Measurements from ENCODE around the gene WAPL. TPM values are rescaled to one million over a fixed set of nuclear protein-coding genes. Genes with fewer than 3 reads are reported as not detected.

WAPL gene
- total and polyA plus RNA-seq, 10 of the 15 experiments (the other 5 are each of a cell fraction or from before 2014, with no cell fraction given) = 15.7 to 45.8 (median 29.0) TPM

GRCh38 chr10:86391236-86391840, 130.3 kb downstream of the WAPL start (continued):
- TF ChIP-seq ZNF384 (IDR thresholded peaks at IDR 0.05; ENCODE audit: borderline replicate concordance, low read depth, low read length) (no peak), CEBPB (IDR thresholded peaks at IDR 0.05; ENCODE audit: borderline replicate concordance in 1 of 2, low read depth in 2 of 2, low read length in 2 of 2) (no peak), FOXK2 (IDR thresholded peaks at IDR 0.05) (no peak), TBL1XR1 (IDR thresholded peaks at IDR 0.05; ENCODE audit: low read depth, low read length) (no peak), RCOR1 (conservative IDR thresholded peaks at IDR 0.05; ENCODE audit: low read depth, low read length) (no peak), ATF7 (IDR thresholded peaks at IDR 0.05; ENCODE audit: low read depth) (peak; percentile 52), MLLT1 (IDR thresholded peaks at IDR 0.05) (peak; percentile 37; the same call in 1 of the 2 replicates), IKZF1 (conservative IDR thresholded peaks at IDR 0.05) (peak; percentile 23; the same call in 1 of the 2 replicates), BACH1 (IDR thresholded peaks at IDR 0.05; ENCODE audit: borderline replicate concordance) (no peak), HDAC2 (IDR thresholded peaks at IDR 0.05) (no peak), NBN (IDR thresholded peaks at IDR 0.05) (peak; percentile 80; the same call in 1 of the 2 replicates), TAF1 (IDR thresholded peaks at IDR 0.05; ENCODE audit: borderline replicate concordance, low read depth, low read length) (no peak), GATAD2B (conservative IDR thresholded peaks at IDR 0.05; ENCODE audit: low read depth) (0 out of 2 replicates have a peak, but pooled peaks have one; percentile 15), MXI1 (IDR thresholded peaks at IDR 0.05; ENCODE audit: low read depth, low read length) (0 out of 2 replicates have a peak, but pooled peaks have one; percentile 22)
- TF ChIP-seq, protein P1, sequence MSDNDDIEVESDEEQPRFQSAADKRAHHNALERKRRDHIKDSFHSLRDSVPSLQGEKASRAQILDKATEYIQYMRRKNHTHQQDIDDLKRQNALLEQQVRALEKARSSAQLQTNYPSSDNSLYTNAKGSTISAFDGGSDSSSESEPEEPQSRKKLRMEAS (IDR thresholded peaks at IDR 0.05; ENCODE audit: low read depth, low read length) = peak; percentile 12; the same call in 1 of the 2 replicates
- TF ChIP-seq, protein P2, sequence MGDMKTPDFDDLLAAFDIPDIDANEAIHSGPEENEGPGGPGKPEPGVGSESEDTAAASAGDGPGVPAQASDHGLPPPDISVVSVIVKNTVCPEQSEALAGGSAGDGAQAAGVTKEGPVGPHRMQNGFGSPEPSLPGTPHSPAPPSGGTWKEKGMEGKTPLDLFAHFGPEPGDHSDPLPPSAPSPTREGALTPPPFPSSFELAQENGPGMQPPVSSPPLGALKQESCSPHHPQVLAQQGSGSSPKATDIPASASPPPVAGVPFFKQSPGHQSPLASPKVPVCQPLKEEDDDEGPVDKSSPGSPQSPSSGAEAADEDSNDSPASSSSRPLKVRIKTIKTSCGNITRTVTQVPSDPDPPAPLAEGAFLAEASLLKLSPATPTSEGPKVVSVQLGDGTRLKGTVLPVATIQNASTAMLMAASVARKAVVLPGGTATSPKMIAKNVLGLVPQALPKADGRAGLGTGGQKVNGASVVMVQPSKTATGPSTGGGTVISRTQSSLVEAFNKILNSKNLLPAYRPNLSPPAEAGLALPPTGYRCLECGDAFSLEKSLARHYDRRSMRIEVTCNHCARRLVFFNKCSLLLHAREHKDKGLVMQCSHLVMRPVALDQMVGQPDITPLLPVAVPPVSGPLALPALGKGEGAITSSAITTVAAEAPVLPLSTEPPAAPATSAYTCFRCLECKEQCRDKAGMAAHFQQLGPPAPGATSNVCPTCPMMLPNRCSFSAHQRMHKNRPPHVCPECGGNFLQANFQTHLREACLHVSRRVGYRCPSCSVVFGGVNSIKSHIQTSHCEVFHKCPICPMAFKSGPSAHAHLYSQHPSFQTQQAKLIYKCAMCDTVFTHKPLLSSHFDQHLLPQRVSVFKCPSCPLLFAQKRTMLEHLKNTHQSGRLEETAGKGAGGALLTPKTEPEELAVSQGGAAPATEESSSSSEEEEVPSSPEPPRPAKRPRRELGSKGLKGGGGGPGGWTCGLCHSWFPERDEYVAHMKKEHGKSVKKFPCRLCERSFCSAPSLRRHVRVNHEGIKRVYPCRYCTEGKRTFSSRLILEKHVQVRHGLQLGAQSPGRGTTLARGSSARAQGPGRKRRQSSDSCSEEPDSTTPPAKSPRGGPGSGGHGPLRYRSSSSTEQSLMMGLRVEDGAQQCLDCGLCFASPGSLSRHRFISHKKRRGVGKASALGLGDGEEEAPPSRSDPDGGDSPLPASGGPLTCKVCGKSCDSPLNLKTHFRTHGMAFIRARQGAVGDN (IDR thresholded peaks at IDR 0.05) = peak; percentile 50
- TF ChIP-seq, protein P3, sequence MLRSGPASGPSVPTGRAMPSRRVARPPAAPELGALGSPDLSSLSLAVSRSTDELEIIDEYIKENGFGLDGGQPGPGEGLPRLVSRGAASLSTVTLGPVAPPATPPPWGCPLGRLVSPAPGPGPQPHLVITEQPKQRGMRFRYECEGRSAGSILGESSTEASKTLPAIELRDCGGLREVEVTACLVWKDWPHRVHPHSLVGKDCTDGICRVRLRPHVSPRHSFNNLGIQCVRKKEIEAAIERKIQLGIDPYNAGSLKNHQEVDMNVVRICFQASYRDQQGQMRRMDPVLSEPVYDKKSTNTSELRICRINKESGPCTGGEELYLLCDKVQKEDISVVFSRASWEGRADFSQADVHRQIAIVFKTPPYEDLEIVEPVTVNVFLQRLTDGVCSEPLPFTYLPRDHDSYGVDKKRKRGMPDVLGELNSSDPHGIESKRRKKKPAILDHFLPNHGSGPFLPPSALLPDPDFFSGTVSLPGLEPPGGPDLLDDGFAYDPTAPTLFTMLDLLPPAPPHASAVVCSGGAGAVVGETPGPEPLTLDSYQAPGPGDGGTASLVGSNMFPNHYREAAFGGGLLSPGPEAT (IDR thresholded peaks at IDR 0.05; ENCODE audit: low read depth) = no peak
